DMS114 treated with DMSO at 0.1 percent for 48 hours (cell line): Measurements from ENCODE around the gene GRM1.

Experiments
- DNase-seq: peaks from one replicate; lab custom pipeline; 2025; ENCODE audit not compliant: unreplicated experiment; lab: John Stamatoyannopoulos, UW

Gene GRM1

DNA sequence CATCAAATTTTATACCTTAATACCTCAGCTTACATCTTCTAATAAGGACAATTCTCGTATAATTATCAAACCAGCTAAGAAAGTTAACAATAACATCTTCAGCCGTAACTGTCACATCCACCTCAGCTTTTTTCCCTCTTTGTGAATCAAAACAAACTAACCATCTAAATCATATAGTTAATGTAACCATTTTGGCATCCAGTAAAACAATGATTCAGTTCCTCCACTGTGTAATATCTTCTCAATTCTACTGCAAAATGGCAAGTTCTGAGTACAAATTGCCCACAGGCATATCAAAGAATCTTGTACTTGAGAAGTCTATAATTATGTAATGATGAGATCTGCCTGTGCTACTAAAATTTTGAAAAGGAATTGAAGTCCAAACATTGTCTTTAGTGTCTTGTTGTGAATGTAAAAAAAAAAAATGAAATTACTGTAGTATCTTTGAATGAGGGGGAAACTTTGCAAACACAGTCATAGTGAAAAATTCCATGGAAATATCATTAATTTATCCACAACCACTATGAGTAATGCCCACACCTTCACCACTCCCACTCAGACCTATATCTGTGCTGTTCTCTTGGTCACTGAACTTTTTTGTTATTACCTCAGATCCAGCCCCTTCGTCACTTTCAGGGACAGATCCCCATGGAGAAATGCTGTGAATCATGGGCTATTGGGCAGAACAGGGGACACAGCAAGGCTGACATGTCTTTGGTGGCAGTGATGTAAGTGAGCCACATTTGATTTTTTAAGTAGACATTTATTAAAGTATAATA, 336.1 kb downstream of the GRM1 start:
- no peak for DNase-seq

DNA sequence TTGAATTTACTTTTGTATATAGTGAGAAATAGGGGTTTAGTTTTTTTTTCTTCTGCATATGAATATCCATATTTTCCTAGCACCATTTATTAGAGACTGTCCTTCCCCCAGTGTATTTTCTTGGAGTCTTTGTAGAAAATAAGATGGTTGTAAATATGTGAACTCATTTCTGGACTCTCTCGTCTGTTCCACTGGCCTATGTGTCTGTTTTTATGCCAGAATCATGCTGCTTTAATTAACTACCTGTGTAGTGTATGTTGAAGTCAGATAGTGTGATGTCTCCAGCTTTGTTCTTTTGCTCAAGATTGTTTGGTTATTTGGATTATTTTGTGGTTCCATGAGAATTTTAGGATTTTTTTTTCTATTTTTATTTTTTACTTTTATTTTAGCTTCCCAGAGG, 338.2 kb downstream of the GRM1 start:
- no peak for DNase-seq

DNA sequence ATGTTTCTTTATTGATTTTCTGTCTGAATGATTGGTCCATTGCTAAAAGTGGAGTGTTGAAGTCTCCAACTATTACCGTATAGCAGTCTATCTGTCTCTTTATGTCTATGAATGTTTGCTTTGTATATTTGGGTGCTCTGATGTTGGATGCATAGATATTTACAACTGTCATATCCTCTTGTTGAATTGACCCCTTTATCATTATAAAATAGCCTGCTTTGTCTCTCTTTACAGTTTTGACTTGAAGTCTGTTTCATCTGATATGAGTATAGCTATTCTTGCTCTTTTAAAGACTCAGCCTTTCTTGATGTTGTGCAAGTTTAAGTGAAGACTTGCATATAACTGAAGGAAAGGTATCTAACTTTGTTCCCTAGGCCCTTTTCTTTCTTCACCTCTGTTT, 341.0 kb downstream of the GRM1 start:
- no peak for DNase-seq

DNA sequence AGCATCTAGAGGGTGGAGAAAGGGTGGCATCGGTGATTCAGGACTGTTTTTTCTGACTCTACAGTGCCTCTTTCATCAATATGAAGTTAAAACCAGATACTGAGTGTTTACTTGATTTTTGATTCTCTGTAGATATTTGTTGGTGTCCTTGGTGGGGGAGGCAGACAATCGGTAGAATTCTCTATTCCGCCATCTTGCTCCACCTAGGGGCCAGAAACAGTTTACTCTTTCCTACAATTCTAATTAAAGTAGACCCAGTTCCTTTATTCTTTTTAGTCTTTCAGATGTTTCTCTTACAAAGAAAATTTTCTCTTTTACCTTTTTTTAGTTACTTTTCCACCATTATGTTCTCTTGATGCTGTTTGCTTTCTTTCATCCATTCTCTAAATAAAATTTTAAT, 352.6 kb downstream of the GRM1 start:
- DNase-seq, result no peak

DNA sequence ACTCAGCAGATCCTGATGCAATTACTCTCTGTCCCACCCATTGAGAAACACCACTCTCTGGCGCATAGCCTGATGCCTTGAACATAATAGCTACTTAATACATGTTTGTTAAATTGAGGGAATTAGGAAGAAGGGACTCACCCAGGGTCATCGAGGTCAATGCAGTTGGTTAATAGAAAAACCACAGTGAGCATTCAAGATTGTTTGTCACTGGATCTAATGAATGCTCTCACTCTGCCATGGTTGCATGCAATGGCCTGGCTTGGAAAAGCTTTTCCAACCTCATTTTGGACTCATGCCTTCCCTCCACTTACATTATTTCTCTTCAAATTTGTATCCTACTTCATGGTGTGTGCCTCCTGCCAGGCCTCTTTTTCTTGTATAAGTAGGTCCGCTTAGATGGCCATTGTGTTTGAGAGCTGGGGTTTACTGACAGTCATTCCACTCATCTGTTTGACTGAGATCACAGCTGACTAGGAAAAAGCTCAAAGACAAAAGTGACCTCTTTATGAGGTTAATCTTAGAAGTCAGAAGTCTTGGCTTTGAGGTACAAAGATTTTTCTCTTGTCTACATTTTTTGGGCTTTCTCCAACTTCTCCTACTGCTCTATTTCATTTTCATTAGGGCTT, 360.0 kb downstream of the GRM1 start:
- no peak for DNase-seq

DNA sequence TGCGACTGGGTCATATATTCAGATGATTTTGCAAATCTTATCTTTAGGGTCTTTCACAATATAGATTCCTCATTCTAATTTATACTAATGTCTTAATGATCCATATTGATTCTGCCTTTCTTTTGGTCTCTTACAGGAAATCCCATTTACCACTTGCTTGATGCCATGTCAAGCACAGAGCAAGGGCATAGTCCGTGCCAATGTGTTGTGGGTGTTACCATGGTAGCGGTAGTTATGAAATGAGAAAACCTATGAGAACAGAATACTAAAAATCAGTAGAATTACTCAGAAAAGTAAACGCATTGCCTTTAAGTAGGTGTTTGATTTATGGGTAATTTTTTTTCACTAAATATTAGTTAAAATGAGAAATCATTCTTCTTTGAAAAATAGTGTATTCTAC, 360.9 kb downstream of the GRM1 start:
- no peak for DNase-seq

DNA sequence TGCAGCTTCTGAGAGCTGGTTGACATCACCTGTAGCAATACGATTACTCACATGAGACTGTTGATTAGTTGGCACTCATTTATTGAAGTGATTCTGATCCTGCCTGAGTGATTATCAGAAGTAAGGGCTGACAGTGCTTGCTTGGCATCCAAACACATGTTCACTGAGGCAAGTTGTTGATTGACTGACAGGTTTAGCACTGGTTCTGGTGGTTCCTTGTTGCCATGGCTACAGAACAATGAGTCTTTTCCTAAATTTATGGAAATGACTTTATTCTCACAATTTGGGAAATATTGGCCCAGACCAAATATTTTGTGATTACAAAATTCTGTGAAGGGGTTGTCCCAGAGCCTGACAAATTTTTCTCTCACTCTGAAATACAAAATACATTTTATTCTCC, 368.8 kb downstream of the GRM1 start:
- no peak for DNase-seq

DNA sequence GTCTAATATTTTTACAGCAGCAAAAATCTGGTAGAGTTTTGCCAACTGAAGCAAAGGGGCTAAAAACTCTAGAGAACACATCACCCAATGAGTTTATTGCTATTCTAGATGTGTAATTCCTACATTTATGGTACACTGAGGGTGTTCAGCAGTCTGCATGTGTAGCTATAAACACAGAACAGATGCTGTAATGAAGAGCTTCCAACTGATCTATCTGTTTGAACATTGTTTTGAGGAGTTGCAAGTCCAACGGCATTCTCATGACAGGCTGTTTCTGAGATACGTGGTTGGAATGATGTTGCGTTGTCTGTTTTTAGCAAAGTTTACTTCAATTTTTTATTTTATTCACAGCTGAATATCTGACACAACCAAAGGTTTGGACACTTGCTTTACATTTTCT, 373.6 kb downstream of the GRM1 start:
- DNase-seq, result no peak

DNA sequence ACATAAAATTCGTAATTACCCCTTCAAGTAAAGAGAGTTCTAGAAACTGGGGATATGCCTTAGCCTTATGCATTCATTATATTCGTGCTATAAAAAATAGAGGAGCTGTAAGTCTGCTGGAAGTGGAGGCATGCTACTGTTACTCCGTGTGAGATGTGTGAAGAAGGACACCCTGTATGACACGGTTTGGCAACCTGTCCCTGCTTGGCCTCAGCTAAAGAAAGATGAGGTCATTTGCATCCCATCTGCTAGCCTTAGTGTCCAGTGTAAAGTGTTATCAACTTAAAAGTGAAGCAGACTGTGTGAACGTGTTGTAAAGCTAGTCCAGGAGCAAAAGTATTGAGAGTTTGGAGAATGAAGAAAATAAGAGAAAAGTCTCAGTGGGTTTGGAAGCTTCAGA, 379.7 kb downstream of the GRM1 start:
- no peak for DNase-seq

DNA sequence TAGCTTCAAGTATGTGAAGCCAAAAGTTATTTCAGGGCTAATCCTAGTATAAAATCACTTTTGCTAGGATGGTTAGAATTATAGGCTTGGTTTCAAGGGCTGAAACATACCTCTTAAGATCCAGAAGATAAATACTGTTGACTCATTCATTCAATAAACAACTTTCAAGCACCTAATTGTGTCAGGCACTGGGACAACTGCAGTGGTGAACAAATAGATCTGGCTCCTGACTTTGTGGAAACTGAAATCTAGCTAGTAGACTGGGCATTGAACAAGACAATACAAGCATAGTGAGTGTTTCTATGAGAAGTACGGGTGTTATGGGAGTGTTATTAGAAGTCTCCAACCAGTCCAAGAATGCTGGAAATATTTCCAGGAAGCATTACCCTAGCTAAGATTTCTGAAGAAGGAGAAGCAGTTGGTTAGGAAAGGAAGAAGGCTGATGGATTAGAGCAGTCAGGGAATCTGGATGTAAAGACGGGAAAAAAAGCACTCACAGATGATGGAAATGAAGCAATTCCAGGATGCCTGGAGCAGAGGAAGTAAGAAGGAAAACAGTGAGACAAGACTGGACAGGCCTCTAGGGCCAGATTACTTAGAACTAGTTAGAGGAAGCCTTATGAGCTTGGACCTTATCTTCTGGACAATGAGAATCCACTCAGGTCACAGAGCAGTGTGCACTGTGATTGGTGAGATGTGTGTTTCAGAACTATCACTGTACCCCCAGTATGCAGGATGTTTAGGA, 382.2 kb downstream of the GRM1 start:
- no peak for DNase-seq

DNA sequence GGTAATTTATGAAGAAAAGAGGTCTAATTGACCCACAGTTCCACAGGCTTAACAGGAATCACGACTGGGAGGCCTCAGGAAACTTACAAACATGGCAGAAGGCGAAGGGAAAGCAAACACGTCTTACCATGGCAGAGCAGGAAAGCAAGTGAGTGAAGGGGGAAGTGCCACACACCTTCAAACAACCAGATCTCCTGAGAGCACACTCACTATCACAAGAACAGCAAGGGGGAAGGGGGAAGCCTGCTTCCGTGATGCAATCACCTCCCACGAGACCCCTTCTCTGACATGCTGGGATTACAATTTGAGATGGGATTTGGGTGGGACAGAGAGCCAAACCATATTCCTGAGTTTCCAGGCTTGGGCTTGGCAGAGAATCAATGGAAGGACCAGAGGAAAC, 390.7 kb downstream of the GRM1 start:
- no peak for DNase-seq

DNA sequence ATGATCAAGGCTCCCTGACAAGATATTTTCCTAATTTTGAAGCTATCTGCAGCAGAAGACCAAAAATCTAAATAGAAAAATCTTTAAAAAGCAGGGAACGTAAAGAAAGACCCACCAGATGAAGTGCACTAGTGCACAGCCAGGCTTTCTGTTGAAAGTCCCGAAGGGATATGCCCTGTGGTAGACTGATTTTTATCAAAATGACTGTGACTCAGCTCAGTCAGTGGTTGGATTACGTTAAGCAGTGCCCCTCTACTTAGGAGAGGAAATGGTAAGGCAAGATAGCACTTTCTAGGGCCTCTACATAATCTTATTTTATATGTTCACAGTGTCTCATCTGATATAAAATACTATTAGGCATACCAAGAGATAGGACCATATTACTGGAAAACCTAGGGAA, 391.4 kb downstream of the GRM1 start:
- DNase-seq, result no peak

DNA sequence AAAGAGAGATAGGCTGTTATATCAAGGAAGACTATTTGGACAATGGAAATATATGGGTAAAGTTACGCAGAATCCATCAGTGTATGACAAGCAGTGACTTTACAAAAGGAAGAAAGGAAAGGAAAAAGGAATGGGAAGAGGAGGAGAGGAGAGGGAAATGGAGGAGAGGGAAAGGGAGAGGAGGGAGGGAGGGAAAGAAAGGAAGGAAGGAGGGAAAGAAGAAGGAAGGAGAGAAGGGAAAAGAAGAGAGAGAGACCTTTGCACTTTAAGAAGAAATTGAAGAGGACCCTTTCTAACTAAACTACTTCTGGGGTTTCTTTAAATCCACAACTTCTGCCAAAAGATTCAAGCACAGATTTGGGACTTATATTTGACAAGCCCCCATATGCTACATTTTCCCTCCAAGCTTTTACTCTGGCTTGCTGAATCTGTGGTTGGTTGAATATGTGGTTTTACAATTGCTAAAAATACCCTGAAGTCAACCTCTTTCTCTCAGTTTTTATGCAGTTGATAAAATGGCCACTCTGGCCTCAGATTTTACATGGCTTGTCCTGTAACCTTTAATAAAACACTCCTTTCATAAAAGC, 394.0 kb downstream of the GRM1 start:
- no peak for DNase-seq

DNA sequence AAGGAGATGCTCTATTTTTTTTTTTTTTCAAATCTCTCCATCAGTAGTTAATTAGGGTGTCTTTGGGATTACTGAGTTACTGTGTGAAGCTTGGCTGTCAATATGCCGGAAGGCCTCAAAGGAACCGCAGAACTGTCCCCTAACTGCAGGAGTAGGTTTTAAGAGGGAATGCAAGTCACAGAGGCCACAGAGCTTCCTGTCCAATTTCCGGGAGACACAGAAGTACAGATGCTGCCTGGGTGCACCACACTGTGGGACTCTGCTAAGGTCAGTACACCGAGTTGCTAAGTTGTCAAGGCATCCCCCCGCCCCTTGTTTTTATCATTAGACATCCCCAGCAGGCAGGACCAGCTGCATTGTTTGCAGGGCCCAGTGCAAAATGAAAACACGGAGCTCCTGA, 394.6 kb downstream of the GRM1 start:
- no peak for DNase-seq

DNA sequence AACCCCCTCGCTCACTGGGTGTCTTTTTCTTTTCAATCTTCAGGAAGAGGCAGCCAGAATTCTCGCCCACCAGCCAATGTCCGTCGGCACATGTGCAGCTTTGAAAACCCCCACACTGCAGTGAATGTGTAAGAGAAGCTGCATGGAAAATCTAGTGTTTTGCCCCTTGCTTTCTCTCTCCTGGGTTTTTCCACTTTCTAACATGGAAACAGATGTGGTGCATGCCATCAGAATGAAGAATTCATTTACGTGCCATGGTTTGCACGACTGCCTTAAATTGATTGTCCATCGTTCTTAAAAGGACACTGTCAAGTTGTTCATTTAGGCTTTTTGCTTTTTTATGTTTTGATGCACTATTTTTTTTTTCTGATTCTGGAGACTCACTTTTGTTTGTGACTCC, 397.7 kb downstream of the GRM1 start:
- no peak for DNase-seq

DNA sequence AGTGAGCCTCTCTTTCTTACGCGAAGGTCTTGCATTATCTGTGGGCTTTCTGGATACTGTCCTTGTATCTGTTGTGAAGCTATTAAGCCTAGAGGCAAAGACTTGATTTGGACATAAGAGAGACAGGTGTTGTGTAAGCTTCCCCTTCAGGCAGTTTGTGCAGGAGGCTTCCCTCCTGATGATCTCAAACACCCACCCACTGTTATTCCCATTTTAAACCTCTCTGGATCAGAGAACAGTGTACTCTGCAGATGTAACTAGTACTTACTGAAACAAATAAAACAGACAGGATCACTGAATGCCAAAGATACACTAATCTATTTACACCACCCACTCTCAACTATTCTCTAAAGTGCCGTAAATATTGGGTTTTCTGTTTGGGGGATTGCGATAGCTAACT, 401.0 kb downstream of the GRM1 start:
- DNase-seq, result no peak

DNA sequence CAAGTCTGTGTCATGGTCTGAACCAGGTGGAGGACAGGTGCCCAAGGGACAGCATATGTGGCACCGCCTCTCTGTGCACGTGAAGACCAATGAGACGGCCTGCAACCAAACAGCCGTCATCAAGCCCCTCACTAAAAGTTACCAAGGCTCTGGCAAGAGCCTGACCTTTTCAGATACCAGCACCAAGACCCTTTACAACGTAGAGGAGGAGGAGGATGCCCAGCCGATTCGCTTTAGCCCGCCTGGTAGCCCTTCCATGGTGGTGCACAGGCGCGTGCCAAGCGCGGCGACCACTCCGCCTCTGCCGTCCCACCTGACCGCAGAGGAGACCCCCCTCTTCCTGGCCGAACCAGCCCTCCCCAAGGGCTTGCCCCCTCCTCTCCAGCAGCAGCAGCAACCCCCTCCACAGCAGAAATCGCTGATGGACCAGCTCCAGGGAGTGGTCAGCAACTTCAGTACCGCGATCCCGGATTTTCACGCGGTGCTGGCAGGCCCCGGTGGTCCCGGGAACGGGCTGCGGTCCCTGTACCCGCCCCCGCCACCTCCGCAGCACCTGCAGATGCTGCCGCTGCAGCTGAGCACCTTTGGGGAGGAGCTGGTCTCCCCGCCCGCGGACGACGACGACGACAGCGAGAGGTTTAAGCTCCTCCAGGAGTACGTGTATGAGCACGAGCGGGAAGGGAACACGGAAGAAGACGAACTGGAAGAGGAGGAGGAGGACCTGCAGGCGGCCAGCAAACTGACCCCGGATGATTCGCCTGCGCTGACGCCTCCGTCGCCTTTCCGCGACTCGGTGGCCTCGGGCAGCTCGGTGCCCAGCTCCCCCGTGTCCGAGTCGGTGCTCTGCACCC, 405.2 kb downstream of the GRM1 start:
- DNase-seq, result no peak

DNA sequence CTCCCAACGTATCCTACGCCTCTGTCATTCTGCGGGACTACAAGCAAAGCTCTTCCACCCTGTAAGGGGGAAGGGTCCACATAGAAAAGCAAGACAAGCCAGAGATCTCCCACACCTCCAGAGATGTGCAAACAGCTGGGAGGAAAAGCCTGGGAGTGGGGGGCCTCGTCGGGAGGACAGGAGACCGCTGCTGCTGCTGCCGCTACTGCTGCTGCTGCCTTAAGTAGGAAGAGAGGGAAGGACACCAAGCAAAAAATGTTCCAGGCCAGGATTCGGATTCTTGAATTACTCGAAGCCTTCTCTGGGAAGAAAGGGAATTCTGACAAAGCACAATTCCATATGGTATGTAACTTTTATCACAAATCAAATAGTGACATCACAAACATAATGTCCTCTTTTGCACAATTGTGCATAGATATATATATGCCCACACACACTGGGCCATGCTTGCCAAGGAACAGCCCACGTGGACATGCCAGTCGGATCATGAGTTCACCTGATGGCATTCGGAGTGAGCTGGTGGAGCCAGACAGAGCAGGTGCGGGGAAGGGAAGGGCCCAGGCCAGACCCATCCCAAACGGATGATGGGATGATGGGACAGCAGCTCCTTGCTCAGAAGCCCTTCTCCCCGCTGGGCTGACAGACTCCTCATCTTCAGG, 406.0 kb downstream of the GRM1 start:
- no peak for DNase-seq

DNA sequence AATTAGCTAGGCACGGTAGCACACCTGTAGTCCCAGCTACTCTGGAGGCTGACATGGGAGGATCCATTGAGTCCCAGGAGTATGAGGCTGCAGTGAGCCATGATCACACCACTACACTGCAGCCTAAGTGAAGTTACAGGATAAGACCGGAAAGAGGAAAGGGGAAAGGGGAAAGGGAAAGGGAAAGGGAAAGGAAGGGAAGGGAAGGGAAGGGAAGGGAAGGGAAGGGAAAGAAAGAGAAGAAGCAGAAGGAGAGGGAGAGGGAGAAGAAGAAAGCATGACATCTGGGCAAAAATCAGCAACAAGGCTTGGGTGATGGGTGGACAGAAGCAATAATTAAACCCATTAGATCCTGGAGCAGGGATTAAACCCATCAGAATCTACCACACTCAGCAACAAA, 413.0 kb downstream of the GRM1 start:
- no peak for DNase-seq

DNA sequence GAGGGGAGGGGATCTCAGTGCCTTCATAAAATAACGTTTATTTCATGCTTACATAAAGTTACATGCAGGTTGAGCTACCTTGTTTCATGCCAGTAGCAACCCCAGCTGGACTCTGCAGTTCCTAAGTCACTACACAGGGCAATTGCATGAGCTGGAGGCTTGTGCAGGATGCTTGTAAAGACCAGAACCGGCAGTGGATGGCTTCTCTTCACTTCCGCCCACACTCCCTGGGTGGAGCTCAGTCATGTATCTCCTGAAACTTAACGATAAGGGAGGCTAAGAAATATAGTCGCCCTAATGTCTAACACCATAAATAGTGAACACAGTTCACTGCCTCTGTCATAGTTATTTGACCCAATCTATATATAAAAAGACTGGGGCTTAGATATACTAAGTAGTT, 415.3 kb downstream of the GRM1 start:
- no peak for DNase-seq

DNA sequence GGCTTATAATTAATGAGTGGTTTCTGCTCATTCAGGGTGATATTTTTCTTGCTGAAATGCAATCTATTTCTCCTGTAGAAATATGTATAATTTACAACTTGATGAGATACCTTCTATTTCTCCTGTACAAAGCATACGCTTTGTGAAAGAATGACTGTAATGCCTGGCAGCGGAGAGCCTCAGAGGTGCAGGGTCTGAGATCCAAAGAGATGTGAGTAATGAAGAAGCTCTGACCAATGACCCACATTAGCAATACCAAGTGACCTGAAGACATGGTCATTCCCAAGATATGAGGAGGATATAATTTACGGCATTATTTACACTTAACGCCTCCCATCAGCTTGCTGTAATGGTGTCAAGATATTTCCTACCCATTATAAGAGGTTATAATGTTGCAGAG, 416.4 kb downstream of the GRM1 start:
- DNase-seq, result no peak
